Gastroesophageal sphincter (tissue), 3 donors: ENCODE results near the gene ACOT6.

Experiments used
- CTCF ChIP-seq, 4 experiments: fragments of 200-600 bp in 2 of 4; fragments of 450-650 bp in 2 of 4; sonication (generic) in 1 of 4; IDR thresholded peaks; one replicate each; pipeline ENCODE4 v1.5.1; 2017 to 2019; ENCODE audit warnings: antibody characterized with exemption in 4 of 4, mild to moderate bottlenecking in 2 of 4, moderate library complexity in 2 of 4
- EP300 ChIP-seq: sonication (generic); formaldehyde crosslinking; IDR thresholded peaks from one replicate; pipeline ENCODE4 v1.6.1; 2017; ENCODE audit warnings: antibody characterized with exemption, mild to moderate bottlenecking
- POLR2A ChIP-seq, 2 donors: fragments of 450-650 bp; IDR thresholded peaks; one replicate each; pipeline ENCODE4 v1.6.1; 2017; ENCODE audit warnings: antibody characterized with exemption in 2 of 2, mild to moderate bottlenecking in 2 of 2, moderate library complexity in 1 of 2
- POLR2AphosphoS5 ChIP-seq: sonication (generic); formaldehyde crosslinking; IDR thresholded peaks from one replicate; pipeline ENCODE4 v1.6.1; 2017; ENCODE audit warnings: antibody characterized with exemption

GRCh38 chr14:73610687-73611086, 1.6 kb upstream of the ACOT6 start:
- no peak for TF ChIP-seq CTCF (IDR thresholded peaks at IDR 0.05)
- no peak for TF ChIP-seq POLR2A (IDR thresholded peaks at IDR 0.05)
- TF ChIP-seq EP300, result no peak
- no peak for TF ChIP-seq POLR2AphosphoS5
